Activated gamma-delta T cell (primary cell): ENCODE results near the gene AGTR1.
"Not testable (repeated sequence)": the region's sequence is repeated elsewhere in the genome, so short reads cannot be mapped to it uniquely, and the experiment has no call there.

ENCODE experiments used
- DNase-seq: peaks from one replicate; lab custom pipeline; 2025; lab: John Stamatoyannopoulos, UW

The AGTR1 gene

DNA sequence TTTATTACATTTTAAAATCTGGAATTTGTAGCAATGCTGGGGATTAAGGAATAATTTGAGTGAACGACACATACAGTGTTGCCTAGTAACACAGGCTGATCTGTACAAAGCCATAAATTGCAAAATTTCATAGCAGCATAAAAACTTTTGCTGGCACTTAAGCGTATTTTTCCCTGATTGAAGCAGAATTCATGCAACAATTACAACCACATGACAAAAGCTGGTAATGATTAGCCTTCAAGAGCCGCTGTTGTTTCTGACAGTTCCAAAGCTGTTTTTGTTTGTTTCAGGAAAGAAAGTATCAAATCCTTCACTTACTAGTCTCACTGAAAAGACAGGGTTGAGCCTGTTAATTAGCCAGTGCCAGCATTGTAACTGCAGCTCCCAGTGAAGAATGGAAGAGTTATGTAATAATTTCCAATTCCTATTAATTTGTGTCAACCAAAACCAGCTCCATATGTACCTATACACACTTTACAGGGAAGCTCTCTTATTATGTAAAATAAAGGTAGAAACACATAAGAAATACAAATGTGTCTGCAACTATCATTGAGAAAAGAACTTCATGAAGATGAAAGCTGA, 60.7 kb downstream of the AGTR1 start:
- no peak for DNase-seq

DNA sequence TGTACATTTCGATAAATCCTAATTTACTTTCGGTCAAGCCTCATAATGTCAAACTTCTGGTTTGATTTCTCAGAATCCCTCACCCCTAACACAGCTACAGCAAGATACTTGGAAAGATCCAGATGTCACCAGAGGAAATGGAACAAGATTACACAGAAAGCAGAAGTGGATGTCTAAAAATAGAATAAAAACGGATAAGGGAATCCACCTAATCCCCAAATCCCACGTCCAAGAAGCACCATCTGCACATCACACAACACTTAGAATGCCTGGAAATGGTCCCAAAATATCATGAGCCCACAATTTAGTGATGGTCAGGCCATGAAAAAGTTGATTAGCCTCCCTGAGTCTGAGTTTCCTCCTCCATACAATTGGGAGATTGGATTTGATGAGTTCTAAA, 61.7 kb downstream of the AGTR1 start:
- DNase-seq, result no peak

DNA sequence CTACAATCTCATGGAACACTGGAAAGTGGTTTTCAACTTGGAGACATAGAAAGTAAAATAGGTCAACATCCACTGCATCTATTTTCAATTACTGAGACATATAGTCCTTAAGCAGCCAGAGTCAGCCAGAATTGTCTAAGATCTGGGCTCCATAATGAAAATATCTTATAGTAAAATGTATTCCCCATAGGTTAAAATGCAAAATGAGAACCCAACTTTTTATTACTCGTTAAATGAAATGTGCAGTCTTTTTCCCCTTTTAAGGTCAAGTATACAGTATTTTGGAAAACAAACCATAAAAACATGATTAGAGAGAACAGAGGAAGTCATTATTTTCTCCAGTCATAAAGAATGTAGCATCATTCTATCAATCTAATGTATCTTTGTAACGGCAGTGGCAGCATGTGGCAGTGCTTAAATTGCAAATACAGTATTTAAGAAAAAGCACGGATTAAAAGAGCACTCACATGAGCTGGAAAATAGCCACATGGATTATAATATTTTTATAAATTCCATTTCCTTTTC, 65.5 kb downstream of the AGTR1 start:
- DNase-seq, result no peak

DNA sequence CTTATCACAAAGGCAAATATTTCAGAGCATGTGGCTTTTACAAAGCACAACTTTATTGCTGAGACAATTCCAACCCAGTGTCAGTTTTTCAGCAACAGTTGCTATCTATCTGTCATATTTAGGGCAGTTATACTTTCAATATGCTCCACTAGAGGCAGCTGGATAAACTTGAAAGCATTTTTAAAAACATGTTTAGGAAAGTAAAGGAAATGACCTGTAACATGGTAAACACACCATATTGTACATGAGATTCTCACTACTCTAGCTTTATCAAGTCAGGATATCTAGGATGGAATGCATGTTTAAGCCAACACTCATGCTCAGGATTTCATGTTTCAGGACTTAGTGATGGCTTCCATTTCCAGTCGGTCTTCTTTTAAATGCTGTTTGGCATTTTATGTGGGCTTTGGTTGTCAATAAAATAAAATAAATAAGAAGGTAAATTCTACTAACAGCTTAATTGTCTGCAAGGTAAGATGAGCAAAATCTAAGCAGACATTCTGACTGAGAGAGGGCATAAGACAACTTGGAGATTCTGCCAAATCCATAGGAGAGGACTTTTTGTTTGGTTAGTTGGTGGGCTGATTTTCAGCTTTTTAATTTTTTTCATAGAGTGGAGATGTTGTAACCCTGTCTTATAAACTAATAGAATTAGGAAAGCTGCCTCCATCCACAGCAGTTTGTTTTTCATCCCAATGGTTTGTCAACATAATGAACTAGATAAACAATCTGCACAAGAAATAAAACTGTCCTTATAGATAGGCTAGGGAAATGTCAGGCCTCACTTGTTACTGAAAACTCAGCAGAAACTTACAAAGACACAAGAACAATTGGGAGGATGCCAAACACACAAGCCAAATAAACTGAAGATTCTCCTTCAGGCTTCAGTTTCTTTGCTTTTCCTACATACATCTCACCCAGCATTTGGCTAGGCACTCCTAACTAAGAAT, 66.6 kb downstream of the AGTR1 start:
- no peak for DNase-seq

DNA sequence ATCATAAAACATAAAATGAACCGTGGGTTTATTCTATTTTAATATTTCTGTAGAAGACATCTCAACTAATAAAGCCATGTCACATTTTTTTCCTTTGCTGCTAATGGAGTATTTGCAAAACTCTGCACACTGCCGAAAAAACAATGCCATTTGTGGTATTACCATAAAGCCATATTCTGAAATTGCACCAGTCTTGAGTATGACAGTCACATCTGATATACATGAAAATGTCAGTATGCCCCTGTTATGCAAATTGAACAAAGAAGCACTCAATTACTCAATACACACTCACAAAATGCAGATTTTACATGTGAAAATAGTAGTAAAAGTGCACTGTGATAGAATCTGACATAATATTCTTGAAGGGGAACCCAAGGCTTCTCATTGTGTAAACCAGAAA, 74.7 kb downstream of the AGTR1 start:
- no peak for DNase-seq

DNA sequence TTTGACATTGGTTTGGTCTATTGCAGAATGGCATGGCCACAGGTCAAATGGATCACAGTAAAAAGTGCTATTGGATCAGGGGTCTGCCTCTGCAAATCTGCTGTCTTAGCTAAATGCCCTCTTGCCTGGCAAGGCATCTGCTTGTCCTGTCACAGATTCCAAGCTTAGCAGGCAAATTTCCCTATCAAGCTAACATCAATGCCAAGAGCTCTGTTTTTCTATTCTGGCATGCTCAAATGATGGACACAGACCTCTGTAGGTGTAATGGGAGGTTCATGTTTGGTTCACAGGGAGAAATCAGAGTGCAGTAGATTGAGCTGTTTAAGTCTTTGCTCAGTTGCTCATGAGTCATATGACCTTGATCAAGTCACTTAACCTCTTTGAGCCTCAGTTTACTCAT, 75.1 kb downstream of the AGTR1 start:
- no peak for DNase-seq

DNA sequence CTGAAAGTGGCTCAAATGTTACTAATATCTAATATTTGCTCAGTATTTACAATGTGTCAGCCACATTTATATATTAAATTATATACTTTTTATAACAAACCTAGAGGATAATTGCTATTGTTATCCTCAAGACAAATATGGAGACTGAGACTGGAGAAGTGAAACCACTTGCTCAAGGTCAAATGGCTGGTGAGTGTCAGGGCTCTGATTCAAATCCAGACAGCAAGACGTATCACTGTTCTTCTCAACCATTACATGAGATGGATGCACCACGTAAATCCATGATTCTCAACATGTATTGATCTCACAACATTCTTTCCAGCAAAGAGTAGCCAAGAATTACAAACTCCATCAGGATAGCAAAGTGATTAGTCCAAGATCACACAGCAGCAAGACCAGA, 76.1 kb downstream of the AGTR1 start:
- DNase-seq, result no peak

DNA sequence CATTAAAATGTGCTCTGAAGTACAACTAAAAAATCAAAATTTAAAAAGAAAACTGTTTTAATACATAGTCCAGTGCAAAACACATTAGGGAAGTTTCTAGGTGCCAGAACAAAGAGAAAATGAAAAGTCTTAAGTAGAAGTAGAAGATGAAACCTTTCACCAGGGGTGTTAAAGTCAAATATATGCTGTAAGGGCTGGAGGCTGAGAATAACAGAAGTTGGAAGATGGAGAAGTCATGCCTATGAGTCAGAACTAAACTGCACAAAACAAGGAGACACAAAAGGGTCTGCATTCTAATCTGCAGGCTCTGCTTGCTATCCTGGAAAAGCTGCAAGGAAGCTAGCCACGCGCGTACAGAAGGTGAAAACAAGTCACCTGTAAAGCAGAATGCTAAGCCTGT, 81.2 kb downstream of the AGTR1 start:
- DNase-seq, result no peak

DNA sequence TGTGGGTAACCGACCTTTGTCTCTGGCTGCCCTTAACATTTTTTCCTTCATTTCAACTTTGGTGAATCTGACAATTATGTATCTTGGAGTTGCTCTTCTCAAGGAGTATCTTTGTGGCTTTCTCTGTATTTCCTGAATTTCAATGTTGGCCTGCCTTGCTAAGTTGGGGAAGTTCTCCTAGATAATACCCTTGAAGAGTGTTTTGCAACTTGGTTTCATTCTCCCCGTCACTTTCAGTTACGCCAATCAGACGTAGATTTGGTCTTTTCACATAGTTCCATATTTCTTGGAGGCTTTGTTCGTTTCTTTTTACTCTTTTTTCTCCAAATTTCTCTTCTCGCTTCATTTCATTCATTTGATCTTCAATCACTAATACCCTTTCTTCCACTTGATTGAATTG, 87.3 kb downstream of the AGTR1 start:
- DNase-seq, result not testable (repeated sequence)

DNA sequence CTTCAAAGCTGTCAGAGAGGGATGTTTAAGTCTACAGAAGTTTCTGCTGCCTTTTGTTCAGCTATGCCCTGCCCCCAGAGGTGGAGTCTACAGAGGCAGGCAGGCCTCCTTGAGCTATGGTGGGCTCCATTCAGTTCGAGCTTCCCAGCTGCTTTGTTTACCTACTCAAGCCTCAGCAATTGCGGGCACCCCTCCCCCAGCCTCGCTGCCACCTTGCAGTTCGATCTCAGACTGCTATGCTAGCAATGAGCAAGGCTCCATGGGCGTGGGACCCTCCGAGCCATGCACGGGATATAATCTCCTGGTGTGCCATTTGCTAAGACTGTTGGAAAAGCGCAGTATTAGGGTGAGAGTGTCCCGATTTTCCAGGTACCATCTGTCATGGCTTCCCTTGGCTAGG, 88.5 kb downstream of the AGTR1 start:
- not testable (repeated sequence) for DNase-seq

DNA sequence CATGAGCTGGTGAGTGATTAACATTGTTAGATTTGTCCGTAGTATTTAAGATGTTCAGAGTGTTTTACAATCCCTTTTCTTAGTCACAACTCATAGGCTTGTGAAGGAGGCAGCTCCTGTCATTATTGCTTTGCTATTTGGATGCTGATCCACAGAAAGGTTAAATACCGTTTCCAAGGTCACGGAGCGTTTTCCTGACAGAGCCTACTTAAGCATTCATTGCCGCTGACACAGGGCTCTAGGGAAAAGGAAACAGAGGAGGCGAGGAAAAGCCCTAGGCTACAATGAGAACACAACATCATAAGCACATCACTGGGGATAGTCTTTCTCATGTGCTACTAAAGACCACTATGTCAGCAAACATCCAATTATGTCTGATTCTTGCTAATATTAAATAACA, 91.4 kb downstream of the AGTR1 start:
- DNase-seq, result no peak

DNA sequence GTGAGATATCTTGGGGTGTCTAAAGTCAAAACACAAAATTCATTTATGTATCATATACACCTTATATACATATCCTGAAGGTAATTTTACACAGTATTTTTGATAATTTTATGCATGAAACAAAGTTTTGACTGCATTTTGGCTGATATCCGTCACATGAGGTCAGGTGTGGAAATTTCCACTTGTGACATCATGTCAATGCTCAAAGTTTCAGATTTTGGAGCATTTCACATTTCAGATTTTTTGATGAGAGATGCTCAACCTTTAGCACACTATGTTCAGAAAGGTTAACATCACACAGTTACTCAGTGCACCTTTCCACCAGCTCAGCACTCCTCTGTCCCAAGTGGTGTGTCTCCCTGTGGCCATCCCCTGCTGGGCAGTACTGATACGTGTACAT, 92.2 kb downstream of the AGTR1 start:
- no peak for DNase-seq

DNA sequence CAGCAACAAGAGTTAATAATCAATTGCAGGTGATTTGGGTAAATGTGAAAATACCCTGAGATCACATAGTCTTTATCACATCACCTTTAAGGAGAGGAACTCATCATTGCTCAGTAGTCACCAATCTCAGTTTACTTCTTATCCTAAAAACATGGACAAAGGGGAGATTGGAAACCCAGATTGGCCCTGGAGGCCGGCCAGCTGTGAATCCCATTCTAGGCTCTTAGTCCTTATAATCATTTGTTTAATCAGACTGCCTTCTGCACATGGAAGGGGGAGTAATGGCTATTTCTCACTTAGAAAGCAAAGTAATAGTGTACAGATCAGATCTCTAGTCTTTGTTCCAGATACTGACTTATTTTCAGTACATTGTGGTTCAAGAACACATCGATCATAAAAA, 92.7 kb downstream of the AGTR1 start:
- DNase-seq, result no peak

DNA sequence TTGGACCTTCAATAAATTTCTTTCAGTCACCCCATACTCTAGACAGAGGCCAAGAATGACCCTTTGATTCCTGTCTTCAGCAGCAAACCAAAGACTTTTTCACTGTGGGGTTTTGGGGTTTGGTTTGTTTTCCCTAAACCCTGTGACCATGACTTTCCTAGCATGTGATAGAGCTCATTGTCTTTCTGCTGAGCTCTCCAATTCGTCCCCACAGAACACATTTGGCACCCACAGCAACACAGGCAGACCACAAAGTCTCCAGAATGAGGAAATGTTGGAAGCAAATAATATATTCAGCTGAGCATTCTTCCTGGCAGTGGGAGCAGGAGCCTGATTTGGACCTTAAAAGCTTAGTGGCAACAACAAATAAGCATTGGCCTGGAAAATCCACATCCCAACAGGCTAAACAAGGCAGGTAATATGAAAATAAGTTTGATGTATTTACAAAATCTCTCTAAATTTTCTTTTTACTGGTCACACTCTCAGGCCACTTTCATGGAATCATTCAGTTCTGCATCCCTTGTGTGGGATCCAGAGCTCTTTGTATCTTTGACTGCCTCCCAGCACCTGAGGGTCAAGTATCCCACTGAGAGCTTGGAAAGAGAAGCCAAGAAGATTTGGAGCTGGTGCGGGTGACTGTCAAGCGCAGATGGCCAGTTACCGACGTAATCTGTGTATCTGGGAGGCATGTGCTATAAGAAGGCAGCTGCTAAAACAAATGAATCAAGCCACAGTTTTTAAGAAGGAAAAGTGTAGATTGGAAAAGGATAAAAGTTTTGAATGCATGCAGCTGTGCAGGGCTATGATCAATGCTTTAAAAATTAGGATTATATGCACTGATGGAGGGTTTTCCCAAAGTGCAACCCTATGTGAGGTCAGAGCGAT, 93.4 kb downstream of the AGTR1 start:
- DNase-seq, result no peak

DNA sequence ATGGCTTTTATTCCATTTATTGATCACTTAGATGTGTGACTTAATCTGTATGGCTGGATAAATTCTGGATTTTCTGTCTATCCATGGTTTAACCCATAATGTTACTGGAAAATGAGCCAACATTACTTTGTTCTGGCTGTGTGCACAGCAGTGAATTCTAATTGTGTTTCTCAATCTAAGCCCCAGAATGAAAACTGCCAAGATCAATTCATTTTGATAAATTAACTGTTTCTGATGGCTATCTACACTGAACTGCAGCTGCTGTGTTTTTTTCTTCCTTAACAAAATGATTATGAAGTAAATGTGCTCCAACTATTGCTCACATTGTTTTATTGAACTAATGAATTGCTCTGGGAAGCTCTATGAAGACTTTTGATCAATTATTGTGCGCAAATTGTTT, 94.2 kb downstream of the AGTR1 start:
- no peak for DNase-seq

DNA sequence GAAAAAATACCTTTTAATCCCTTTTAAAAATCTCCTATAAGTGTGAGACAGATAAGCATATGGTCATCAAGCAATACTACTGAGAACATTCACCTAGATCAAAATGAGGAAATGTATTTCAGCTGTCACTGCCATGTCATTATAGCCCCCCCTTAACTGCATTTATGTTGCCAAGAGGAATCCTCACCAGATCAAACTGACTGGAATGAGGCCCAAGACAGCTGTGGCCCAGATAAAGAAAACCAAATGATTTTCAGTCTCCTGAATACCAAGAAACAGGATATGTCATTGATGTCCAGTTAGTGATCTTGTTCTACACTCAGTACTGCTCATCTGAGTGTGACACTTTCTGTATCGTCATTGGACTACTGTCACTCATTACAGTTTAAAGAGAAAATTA, 94.8 kb downstream of the AGTR1 start:
- DNase-seq, result no peak
